Upper lobe of left lung (tissue), 6 donors: Measurements from ENCODE around the gene CCDC18. TPM values are rescaled to one million over a fixed set of nuclear protein-coding genes. Genes with fewer than 3 reads are reported as not detected.
"Not testable (repeated sequence)": the region's sequence is repeated elsewhere in the genome, so short reads cannot be mapped to it uniquely, and the experiment has no call there.

Experiments
- ATAC-seq, 2 donors: fragments of 200-7000 bp; cut with Tn5 transposase; one replicate each; pipeline ENCODE4 v1.9.1; 2022; ENCODE audit warnings: mild to moderate bottlenecking in 2 of 2, moderate library complexity in 2 of 2; ENCODE audit not compliant: low FRiP score in 2 of 2
- DNase-seq, 2 donors: peaks; one replicate each; pipeline ENCODE4 v3.0.0-alpha.2; 2019 to 2020
- H3K27ac ChIP-seq, 4 donors: fragments of 200-600 bp; sonication (generic); one replicate each; pipeline ENCODE4 v1.5.1; 2016 to 2019
- H3K27me3 ChIP-seq, 4 donors: fragments of 200-600 bp; sonication (generic); one replicate each; pipeline ENCODE4 v1.5.1; 2017 to 2019
- H3K36me3 ChIP-seq, 4 donors: fragments of 200-600 bp; sonication (generic); one replicate each; pipeline ENCODE4 v1.5.1; 2016 to 2019
- H3K4me1 ChIP-seq, 4 donors: fragments of 200-600 bp; sonication (generic); one replicate each; pipeline ENCODE4 v1.5.1; 2018 to 2019
- H3K4me3 ChIP-seq, 4 donors: fragments of 200-600 bp; sonication (generic); one replicate each; pipeline ENCODE4 v1.5.1; 2017 to 2019; ENCODE audit warnings: mild to moderate bottlenecking in 2 of 4, moderate library complexity in 1 of 4
- H3K9me3 ChIP-seq, 4 donors: fragments of 200-600 bp; sonication (generic); one replicate each; pipeline ENCODE4 v1.5.1; 2018 to 2019
- CTCF ChIP-seq, 6 experiments: fragments of 450-650 bp in 4 of 6; fragments of 200-600 bp in 2 of 6; sonication (generic) in 2 of 6; IDR thresholded peaks; one replicate each; pipeline ENCODE4 v1.5.1; 2016 to 2019; ENCODE audit warnings: antibody characterized with exemption in 6 of 6
- EP300 ChIP-seq, 4 donors: sonication (generic); formaldehyde crosslinking; IDR thresholded peaks; one replicate each; pipeline ENCODE4 v1.5.1; 2017; ENCODE audit warnings: antibody characterized with exemption in 4 of 4, control low read depth in 2 of 4
- POLR2A ChIP-seq, 4 donors: fragments of 450-650 bp; IDR thresholded peaks; one replicate each; pipeline ENCODE4 v1.5.1; 2016 to 2017; ENCODE audit warnings: antibody characterized with exemption in 4 of 4, mild to moderate bottlenecking in 2 of 4
- POLR2AphosphoS5 ChIP-seq, 2 donors: sonication (generic); formaldehyde crosslinking; IDR thresholded peaks; one replicate each; pipeline ENCODE4 v1.5.1; 2017; ENCODE audit warnings: antibody characterized with exemption in 2 of 2
- WGBS, 2 donors: methylation state at CpG; one replicate each; pipeline ENCODE4 v1.1.5; 2017 to 2018; 5-methylcytosine and 5-hydroxymethylcytosine counted together
- total RNA-seq, 6 donors: library from RNA; depleted of rRNA in 4 of 6; stranded (reverse); fragments of >200 nt in 4 of 6; gene quantifications; one replicate each; pipeline versions ENCODE4 v1.1.0 to v1.2.1, GENCODE V29; 2016 to 2021
- donor health status: DM: no; HTN: no; CAD: no; lungs with moderate emphysema.
- donor health status: DM: no; HTN: yes; CAD: no; lungs with severe emphysema.

Gene CCDC18
- total RNA-seq, 6 donors from 2014 or later = 4.1 to 14.1 (median 6.4) TPM

GRCh38 chr1:93275634-93276295 is 95.2 kb downstream of the CCDC18 start:
- Histone ChIP-seq H3K27me3 (no peaks in the 10 kb centered on the region), H3K4me1 (peaks cover 0 to 15% (median 2%) of the 10 kb centered on the region in 4 donors), H3K4me3 (no peak overlapping the region), H3K9me3 (peaks cover 0 to 7% (median 0%) of the 10 kb centered on the region in 4 donors), H3K36me3 (no peaks in the 10 kb centered on the region), H3K27ac (peak overlapping the region; percentile 19 to 61 (median 47))
- 68 to 75% methylated on average over 5 of the region's 5 CpGs for WGBS, 2 donors
- peak in 1 of 2 donors; percentile 49 for DNase-seq
- peak; percentile 46 to 92 for ATAC-seq
- no peak for TF ChIP-seq POLR2AphosphoS5 (IDR thresholded peaks at IDR 0.05)
- TF ChIP-seq POLR2A (IDR thresholded peaks at IDR 0.05) = no peak
- TF ChIP-seq EP300 (IDR thresholded peaks at IDR 0.05) = peak in 1 of 4 donors; percentile 25

GRCh38 chr1:93277530-93277929 is 97.0 kb downstream of the CCDC18 start:
- not testable (repeated sequence) for H3K9me3 ChIP-seq, H3K27ac ChIP-seq, H3K27me3 ChIP-seq, H3K4me3 ChIP-seq, DNase-seq, H3K36me3 ChIP-seq, ATAC-seq
- WGBS, 2 donors = 44 to 83% methylated on average over 2 to 3 of the region's 3 CpGs
- H3K4me1 ChIP-seq = peaks cover 0 to 15% (median 2%) of the 10 kb centered on the region in 4 donors

- no peak overlapping the region for H3K27ac ChIP-seq
- H3K36me3 ChIP-seq = peaks cover 0 to 4% (median 2%) of the 10 kb centered on the region in 4 donors
- TF ChIP-seq EP300 (IDR thresholded peaks at IDR 0.05) (no peak), POLR2AphosphoS5 (IDR thresholded peaks at IDR 0.05) (no peak), CTCF (IDR thresholded peaks at IDR 0.05) (no peak), POLR2A (IDR thresholded peaks at IDR 0.05) (no peak)
- no peaks in the 10 kb centered on the region for H3K27me3 ChIP-seq
- DNase-seq (no peak), ATAC-seq (no peak)
- no peak overlapping the region for H3K4me3 ChIP-seq
- WGBS, 2 donors = 86 to 94% methylated on average over 1 of the region's 1 CpG
- peaks cover 0 to 7% (median 0%) of the 10 kb centered on the region in 4 donors for H3K9me3 ChIP-seq
- no peaks in the 10 kb centered on the region for H3K4me1 ChIP-seq
These were observed 103.0 kb downstream of the CCDC18 start for GRCh38 chr1:93283496-93283895.

- no peaks in the 10 kb centered on the region for H3K27me3 ChIP-seq
- 65 to 87% methylated on average over 3 of the region's 3 CpGs for WGBS, 2 donors
- no peaks in the 10 kb centered on the region for H3K9me3 ChIP-seq
- H3K4me1 ChIP-seq = no peaks in the 10 kb centered on the region
- H3K36me3 ChIP-seq = peaks cover 0 to 9% (median 2%) of the 10 kb centered on the region in 4 donors
- ATAC-seq = no peak
- TF ChIP-seq EP300 (IDR thresholded peaks at IDR 0.05) (no peak), CTCF (IDR thresholded peaks at IDR 0.05) (no peak), POLR2A (IDR thresholded peaks at IDR 0.05) (no peak), POLR2AphosphoS5 (IDR thresholded peaks at IDR 0.05) (no peak)
- H3K27ac ChIP-seq = no peak overlapping the region
- DNase-seq = peak in 1 of 2 donors; percentile 34
- no peak overlapping the region for H3K4me3 ChIP-seq
These were observed 108.0 kb downstream of the CCDC18 start for GRCh38 chr1:93288558-93288957.

- no peaks in the 10 kb centered on the region for H3K27me3 ChIP-seq
- no peaks in the 10 kb centered on the region for H3K4me1 ChIP-seq
- TF ChIP-seq CTCF (IDR thresholded peaks at IDR 0.05) (no peak), EP300 (IDR thresholded peaks at IDR 0.05) (no peak), POLR2AphosphoS5 (IDR thresholded peaks at IDR 0.05) (no peak), POLR2A (IDR thresholded peaks at IDR 0.05) (no peak)
- H3K9me3 ChIP-seq = no peaks in the 10 kb centered on the region
- whole genome bisulfite sequencing, 2 donors = 74 to 83% methylated on average over 3 of the region's 3 CpGs
- H3K4me3 ChIP-seq = no peak overlapping the region
- DNase-seq (no peak), ATAC-seq (no peak)
- no peaks in the 10 kb centered on the region for H3K36me3 ChIP-seq
- no peak overlapping the region for H3K27ac ChIP-seq
These were observed 116.1 kb downstream of the CCDC18 start for GRCh38 chr1:93296555-93297154.
